Measurements from ENCODE around the gene IL10. TPM values are rescaled to one million over a fixed set of nuclear protein-coding genes. Genes with fewer than 3 reads are reported as not detected.

IL10 gene
- total and polyA plus RNA-seq, 4 donors = 0.23 to 3.1 (median 0.87) TPM

GRCh38 chr1:206803221-206803730 is 31.0 kb upstream of the IL10 start:
- no peaks in the 10 kb centered on the region for H3K36me3 ChIP-seq (ENCODE audit: control insufficient read depth, insufficient read depth, low read length)

GRCh38 chr1:206802401-206802800 is 30.1 kb upstream of the IL10 start:
- H3K27ac ChIP-seq (ENCODE audit: low read depth, low read length) = no peak overlapping the region
- WGBS (ENCODE audit: insufficient coverage) = no CpG with 5 or more reads among the region's 4 CpGs

More at GRCh38 chr1:206803221-206803730, 31.0 kb upstream of the IL10 start:
- no peaks in the 10 kb centered on the region for H3K9me3 ChIP-seq (ENCODE audit: control insufficient read depth, insufficient read depth, low read length)
- H3K27me3 ChIP-seq (ENCODE audit: control insufficient read depth, insufficient read depth, low read length) = no peaks in the 10 kb centered on the region
- H3K27ac ChIP-seq (ENCODE audit: low read depth, low read length) = no peak overlapping the region
- no peak for DNase-seq (ENCODE audit: low read depth in 4 of 6, low spot score in 6 of 6)
- H3K4me3 ChIP-seq (ENCODE audit: low read depth, low read length) = no peak overlapping the region
- no peaks in the 10 kb centered on the region for H3K4me1 ChIP-seq (ENCODE audit: control insufficient read depth, insufficient read depth, low read length)
- WGBS (ENCODE audit: insufficient coverage) = 89% methylated on average over 7 of the region's 8 CpGs

GRCh38 chr1:206801467-206801866 is 29.2 kb upstream of the IL10 start:
- DNase-seq (ENCODE audit: low read depth in 4 of 6, low spot score in 6 of 6) = no peak
- no peaks in the 10 kb centered on the region for H3K4me1 ChIP-seq (ENCODE audit: control insufficient read depth, insufficient read depth, low read length)
- no peak overlapping the region for H3K4me3 ChIP-seq (ENCODE audit: low read depth, low read length)
- H3K27me3 ChIP-seq (ENCODE audit: control insufficient read depth, insufficient read depth, low read length) = no peaks in the 10 kb centered on the region
- no peaks in the 10 kb centered on the region for H3K9me3 ChIP-seq (ENCODE audit: control insufficient read depth, insufficient read depth, low read length)
- H3K36me3 ChIP-seq (ENCODE audit: control insufficient read depth, insufficient read depth, low read length) = no peaks in the 10 kb centered on the region
- no peak overlapping the region for H3K27ac ChIP-seq (ENCODE audit: low read depth, low read length)
- WGBS (ENCODE audit: insufficient coverage) = 94% methylated on average over 1 of the region's 1 CpG

More at GRCh38 chr1:206802401-206802800, 30.1 kb upstream of the IL10 start:
- Histone ChIP-seq H3K4me3 (ENCODE audit: low read depth, low read length) (no peak overlapping the region), H3K9me3 (ENCODE audit: control insufficient read depth, insufficient read depth, low read length) (no peaks in the 10 kb centered on the region), H3K36me3 (ENCODE audit: control insufficient read depth, insufficient read depth, low read length) (no peaks in the 10 kb centered on the region), H3K27me3 (ENCODE audit: control insufficient read depth, insufficient read depth, low read length) (no peaks in the 10 kb centered on the region), H3K4me1 (ENCODE audit: control insufficient read depth, insufficient read depth, low read length) (no peaks in the 10 kb centered on the region)
- DNase-seq (ENCODE audit: low read depth in 4 of 6, low spot score in 6 of 6) = no peak

GRCh38 chr1:206800891-206801290 is 28.6 kb upstream of the IL10 start:
- no peak overlapping the region for H3K27ac ChIP-seq (ENCODE audit: low read depth, low read length)
- no peaks in the 10 kb centered on the region for H3K9me3 ChIP-seq (ENCODE audit: control insufficient read depth, insufficient read depth, low read length)
- DNase-seq (ENCODE audit: low read depth in 4 of 6, low spot score in 6 of 6) = no peak
- H3K4me3 ChIP-seq (ENCODE audit: low read depth, low read length) = no peak overlapping the region
- H3K36me3 ChIP-seq (ENCODE audit: control insufficient read depth, insufficient read depth, low read length) = no peaks in the 10 kb centered on the region
- H3K4me1 ChIP-seq (ENCODE audit: control insufficient read depth, insufficient read depth, low read length) = no peaks in the 10 kb centered on the region
- WGBS (ENCODE audit: insufficient coverage) = no CpG with 5 or more reads among the region's 3 CpGs
- no peaks in the 10 kb centered on the region for H3K27me3 ChIP-seq (ENCODE audit: control insufficient read depth, insufficient read depth, low read length)

GRCh38 chr1:206800411-206800810 is 28.1 kb upstream of the IL10 start:
- H3K27me3 ChIP-seq (ENCODE audit: control insufficient read depth, insufficient read depth, low read length) = no peaks in the 10 kb centered on the region
- H3K4me1 ChIP-seq (ENCODE audit: control insufficient read depth, insufficient read depth, low read length) = no peaks in the 10 kb centered on the region
- no peaks in the 10 kb centered on the region for H3K9me3 ChIP-seq (ENCODE audit: control insufficient read depth, insufficient read depth, low read length)
- no peak for DNase-seq (ENCODE audit: low read depth in 4 of 6, low spot score in 6 of 6)
- no peak overlapping the region for H3K4me3 ChIP-seq (ENCODE audit: low read depth, low read length)
- 83% methylated on average over 3 of the region's 3 CpGs for WGBS (ENCODE audit: insufficient coverage)
- H3K27ac ChIP-seq (ENCODE audit: low read depth, low read length) = no peak overlapping the region
- H3K36me3 ChIP-seq (ENCODE audit: control insufficient read depth, insufficient read depth, low read length) = no peaks in the 10 kb centered on the region

- no peak for DNase-seq (ENCODE audit: low read depth in 4 of 6, low spot score in 6 of 6)
- Histone ChIP-seq H3K27ac (ENCODE audit: low read depth, low read length) (no peak overlapping the region), H3K27me3 (ENCODE audit: control insufficient read depth, insufficient read depth, low read length) (no peaks in the 10 kb centered on the region), H3K4me1 (ENCODE audit: control insufficient read depth, insufficient read depth, low read length) (no peaks in the 10 kb centered on the region), H3K36me3 (ENCODE audit: control insufficient read depth, insufficient read depth, low read length) (no peaks in the 10 kb centered on the region), H3K9me3 (ENCODE audit: control insufficient read depth, insufficient read depth, low read length) (no peaks in the 10 kb centered on the region), H3K4me3 (ENCODE audit: low read depth, low read length) (no peak overlapping the region)
- 77% methylated on average over 3 of the region's 3 CpGs for WGBS (ENCODE audit: insufficient coverage)
Measured at GRCh38 chr1:206799311-206799710, 27.0 kb upstream of the IL10 start.

GRCh38 chr1:206798384-206798996 is 26.2 kb upstream of the IL10 start:
- Histone ChIP-seq H3K9me3 (ENCODE audit: control insufficient read depth, insufficient read depth, low read length) (no peaks in the 10 kb centered on the region), H3K27me3 (ENCODE audit: control insufficient read depth, insufficient read depth, low read length) (no peaks in the 10 kb centered on the region), H3K4me1 (ENCODE audit: control insufficient read depth, insufficient read depth, low read length) (no peaks in the 10 kb centered on the region), H3K27ac (ENCODE audit: low read depth, low read length) (no peak overlapping the region), H3K4me3 (ENCODE audit: low read depth, low read length) (no peak overlapping the region), H3K36me3 (ENCODE audit: control insufficient read depth, insufficient read depth, low read length) (no peaks in the 10 kb centered on the region)
- 87% methylated on average over 5 of the region's 13 CpGs for WGBS (ENCODE audit: insufficient coverage)
- no peak for DNase-seq (ENCODE audit: low read depth in 4 of 6, low spot score in 6 of 6)

- 43% methylated on average over 5 of the region's 8 CpGs for WGBS (ENCODE audit: insufficient coverage)
- no peak overlapping the region for H3K4me3 ChIP-seq (ENCODE audit: low read depth, low read length)
- no peaks in the 10 kb centered on the region for H3K4me1 ChIP-seq (ENCODE audit: control insufficient read depth, insufficient read depth, low read length)
- no peaks in the 10 kb centered on the region for H3K9me3 ChIP-seq (ENCODE audit: control insufficient read depth, insufficient read depth, low read length)
- H3K27ac ChIP-seq (ENCODE audit: low read depth, low read length) = no peak overlapping the region
- H3K27me3 ChIP-seq (ENCODE audit: control insufficient read depth, insufficient read depth, low read length) = no peaks in the 10 kb centered on the region
- peak in 1 of 6 donors; percentile 9 for DNase-seq (ENCODE audit: low read depth in 4 of 6, low spot score in 6 of 6)
- no peaks in the 10 kb centered on the region for H3K36me3 ChIP-seq (ENCODE audit: control insufficient read depth, insufficient read depth, low read length)
Measured at GRCh38 chr1:206797534-206798383, 25.5 kb upstream of the IL10 start.

GRCh38 chr1:206796981-206797402 is 24.7 kb upstream of the IL10 start:
- no peak overlapping the region for H3K4me3 ChIP-seq (ENCODE audit: low read depth, low read length)
- 83% methylated on average over 6 of the region's 8 CpGs for WGBS (ENCODE audit: insufficient coverage)
- H3K27me3 ChIP-seq (ENCODE audit: control insufficient read depth, insufficient read depth, low read length) = no peaks in the 10 kb centered on the region
- no peaks in the 10 kb centered on the region for H3K4me1 ChIP-seq (ENCODE audit: control insufficient read depth, insufficient read depth, low read length)
- no peak overlapping the region for H3K27ac ChIP-seq (ENCODE audit: low read depth, low read length)
- DNase-seq (ENCODE audit: low read depth in 4 of 6, low spot score in 6 of 6) = no peak
- no peaks in the 10 kb centered on the region for H3K9me3 ChIP-seq (ENCODE audit: control insufficient read depth, insufficient read depth, low read length)
- no peaks in the 10 kb centered on the region for H3K36me3 ChIP-seq (ENCODE audit: control insufficient read depth, insufficient read depth, low read length)

Measured in spinal cord (tissue), 10 donors.